ENCODE measurements around the gene ITGB3.

DNA sequence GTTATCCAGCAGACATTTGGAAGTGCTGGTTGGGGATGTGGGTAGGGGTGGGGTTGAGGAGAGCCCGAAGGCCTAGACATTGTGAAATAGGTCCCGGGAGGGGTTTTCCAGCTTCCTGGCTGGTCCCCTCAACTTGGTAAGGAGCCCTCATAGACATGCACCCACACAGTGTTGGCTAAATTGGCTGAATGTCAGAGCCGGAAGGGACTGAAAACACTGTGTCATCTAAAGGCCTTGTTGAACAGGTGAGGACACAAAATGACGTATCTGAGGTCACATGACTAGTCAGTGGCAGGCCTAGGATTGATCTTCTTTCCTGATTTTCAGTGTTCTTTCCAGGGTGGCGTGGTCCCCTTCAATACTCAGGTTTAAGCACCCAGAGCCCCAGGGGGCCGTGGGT, 27.6 kb downstream of the ITGB3 start:
- TF ChIP-seq, protein P1, sequence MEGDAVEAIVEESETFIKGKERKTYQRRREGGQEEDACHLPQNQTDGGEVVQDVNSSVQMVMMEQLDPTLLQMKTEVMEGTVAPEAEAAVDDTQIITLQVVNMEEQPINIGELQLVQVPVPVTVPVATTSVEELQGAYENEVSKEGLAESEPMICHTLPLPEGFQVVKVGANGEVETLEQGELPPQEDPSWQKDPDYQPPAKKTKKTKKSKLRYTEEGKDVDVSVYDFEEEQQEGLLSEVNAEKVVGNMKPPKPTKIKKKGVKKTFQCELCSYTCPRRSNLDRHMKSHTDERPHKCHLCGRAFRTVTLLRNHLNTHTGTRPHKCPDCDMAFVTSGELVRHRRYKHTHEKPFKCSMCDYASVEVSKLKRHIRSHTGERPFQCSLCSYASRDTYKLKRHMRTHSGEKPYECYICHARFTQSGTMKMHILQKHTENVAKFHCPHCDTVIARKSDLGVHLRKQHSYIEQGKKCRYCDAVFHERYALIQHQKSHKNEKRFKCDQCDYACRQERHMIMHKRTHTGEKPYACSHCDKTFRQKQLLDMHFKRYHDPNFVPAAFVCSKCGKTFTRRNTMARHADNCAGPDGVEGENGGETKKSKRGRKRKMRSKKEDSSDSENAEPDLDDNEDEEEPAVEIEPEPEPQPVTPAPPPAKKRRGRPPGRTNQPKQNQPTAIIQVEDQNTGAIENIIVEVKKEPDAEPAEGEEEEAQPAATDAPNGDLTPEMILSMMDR (IDR thresholded peaks at IDR 0.05), result no peak
- no peak for TF ChIP-seq POLR2A (IDR thresholded peaks at IDR 0.05)
- TF ChIP-seq POLR2AphosphoS5 (IDR thresholded peaks at IDR 0.05), result no peak

Measured in breast epithelium (tissue), 3 donors.